ENCODE results near the gene FGR.

DNA sequence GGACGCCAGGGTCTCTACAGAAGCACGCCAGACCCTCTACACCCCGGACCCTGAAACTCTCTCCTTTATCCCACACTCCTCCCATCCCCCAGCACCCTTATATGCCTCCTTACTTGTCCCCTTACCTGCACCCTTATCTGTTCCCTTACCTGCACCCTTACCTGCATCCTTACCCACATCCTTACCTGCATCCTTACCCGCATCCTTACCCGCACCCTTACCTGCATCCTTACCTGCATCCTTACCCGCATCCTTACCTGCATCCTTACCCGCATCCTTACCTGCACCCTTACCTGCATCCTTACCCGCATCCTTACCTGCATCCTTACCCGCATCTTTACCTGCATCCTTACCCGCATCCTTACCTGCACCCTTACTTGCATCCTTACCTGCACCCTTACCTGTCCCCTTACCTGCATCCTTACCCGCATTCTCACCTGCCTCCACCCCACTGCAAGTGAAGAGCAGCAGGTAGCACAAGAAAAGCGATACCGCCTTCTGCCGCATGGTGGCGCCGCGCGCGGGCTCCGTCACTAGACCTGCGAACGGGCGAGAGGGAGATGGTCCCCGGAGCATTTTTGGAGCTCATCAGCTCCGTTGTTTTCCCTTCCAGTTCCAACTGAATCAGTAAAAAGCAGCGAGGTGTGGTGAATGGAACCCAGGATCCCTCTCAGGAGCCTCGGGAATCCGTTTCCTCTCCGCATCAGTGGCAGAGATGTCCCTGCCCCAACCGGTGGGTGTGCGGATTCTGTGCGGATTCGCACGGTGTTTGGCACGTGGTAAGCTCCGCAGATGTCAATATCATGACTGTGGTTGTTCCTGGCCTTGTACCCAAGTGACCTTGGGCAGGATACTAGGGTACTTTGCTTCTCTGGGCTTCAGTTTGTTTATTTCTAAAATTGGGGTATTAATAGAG lies 34.1 kb upstream of the FGR start:
- TF ChIP-seq POLR2A (IDR thresholded peaks at IDR 0.05; ENCODE audit: low read depth, low read length) (no peak), POLR2AphosphoS5 (IDR thresholded peaks at IDR 0.05; ENCODE audit: low read depth, low read length) (no peak), TAF1 (IDR thresholded peaks at IDR 0.05; ENCODE audit: low read depth, low read length) (no peak), SPI1 (IDR thresholded peaks at IDR 0.05; ENCODE audit: low read depth, low read length) (no peak), POU2F2 (IDR thresholded peaks at IDR 0.05; ENCODE audit: low read depth, low read length) (peak; percentile 49; the same call in 1 of the 2 replicates)
